HG03139 (cell line): ENCODE results near the gene DYRK2.
A peak's percentile ranks its signal among the peaks of the same experiment; 100 is the strongest.
"Not testable (repeated sequence)": the region's sequence is repeated elsewhere in the genome, so short reads cannot be mapped to it uniquely, and the experiment has no call there.

Experiments used
- ATAC-seq: cut with Tn5 transposase; IDR thresholded peaks from one replicate; pipeline ENCODE4 v1.9.1; 2021; ENCODE audit not compliant: unreplicated experiment

Gene DYRK2

GRCh38 chr12:67669217-67669933, 20.8 kb downstream of the DYRK2 start:
- no peak for ATAC-seq

GRCh38 chr12:67669934-67670631, 21.5 kb downstream of the DYRK2 start:
- ATAC-seq: no peak

- ATAC-seq: no peak
Observed at GRCh38 chr12:67671419-67671818, 22.9 kb downstream of the DYRK2 start.

DNA sequence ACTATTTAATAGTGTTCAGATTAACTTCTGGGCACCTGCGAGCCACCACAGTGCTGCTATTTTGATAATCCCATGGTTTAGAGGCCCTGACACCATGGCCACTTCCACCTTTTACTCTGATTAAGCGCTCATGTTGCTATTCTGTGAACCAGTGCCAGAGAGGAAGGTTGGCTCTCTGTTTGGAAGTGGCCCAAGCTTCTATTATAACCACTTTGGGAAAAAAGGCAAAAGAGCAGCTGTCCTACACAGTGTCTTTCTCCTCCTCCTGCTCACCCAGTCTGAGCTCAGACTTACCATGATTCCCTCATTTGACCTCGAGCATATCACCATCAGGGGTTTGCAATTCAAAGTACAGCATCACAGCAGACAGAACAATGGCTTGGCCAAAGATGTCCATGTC, 23.3 kb downstream of the DYRK2 start:
- no peak for ATAC-seq

DNA sequence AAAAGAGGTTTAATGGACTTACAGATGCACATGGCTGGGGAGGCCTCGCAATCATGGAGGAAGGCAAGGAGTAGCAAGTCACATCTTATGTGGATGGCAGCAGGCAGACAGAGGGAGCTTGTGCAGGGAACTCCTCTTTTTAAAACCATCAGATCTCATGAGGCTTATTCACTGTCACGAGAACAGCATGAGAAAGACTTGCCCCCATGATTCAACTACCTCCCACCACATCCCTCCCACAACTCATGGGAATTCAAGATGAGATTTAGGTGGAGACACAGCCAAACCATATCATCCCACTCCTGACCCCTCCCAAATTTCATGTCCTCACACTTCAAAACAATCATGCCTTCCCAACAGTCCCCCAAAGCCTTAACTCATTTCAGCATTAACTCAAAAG, 24.0 kb downstream of the DYRK2 start:
- ATAC-seq: not testable (repeated sequence)

DNA sequence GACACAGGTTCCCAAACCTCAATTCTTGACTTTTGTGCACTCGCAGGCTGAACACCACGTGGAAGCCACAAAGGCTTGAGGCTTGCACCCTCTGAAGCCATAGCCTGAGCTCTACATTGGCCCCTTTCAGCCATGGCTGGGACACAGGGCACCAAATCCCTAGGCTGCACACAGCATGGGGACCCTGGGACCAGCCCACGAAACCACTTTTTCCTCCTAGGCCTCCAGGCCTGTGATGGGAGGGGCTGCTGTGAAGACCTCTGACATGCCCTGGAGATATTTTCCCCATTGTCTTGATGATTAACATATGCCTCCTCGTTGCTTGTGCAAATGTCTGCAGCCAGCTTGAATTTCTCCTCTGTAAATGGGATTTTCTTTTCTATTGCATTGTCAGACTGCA, 25.0 kb downstream of the DYRK2 start:
- not testable (repeated sequence) for ATAC-seq

DNA sequence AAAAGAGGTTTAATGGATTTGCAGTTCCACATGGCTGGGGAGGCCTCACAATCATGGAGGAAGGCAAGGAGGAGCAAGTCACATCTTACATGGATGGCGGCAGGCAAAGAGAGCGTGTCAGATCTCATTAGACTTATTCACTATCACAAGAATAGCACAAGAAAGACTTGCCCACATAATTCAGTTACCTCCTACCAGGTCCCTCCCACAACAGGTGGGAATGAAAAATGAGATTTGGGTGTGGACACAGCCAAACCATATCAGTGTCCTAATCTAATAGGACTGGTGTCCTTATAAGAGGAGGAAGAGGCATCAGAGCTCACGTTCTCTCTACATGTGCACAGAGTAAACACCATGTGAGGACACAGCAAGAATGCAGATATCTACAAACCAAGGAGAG, 25.9 kb downstream of the DYRK2 start:
- ATAC-seq: no peak

GRCh38 chr12:67676624-67677023, 28.1 kb downstream of the DYRK2 start:
- no peak for ATAC-seq

DNA sequence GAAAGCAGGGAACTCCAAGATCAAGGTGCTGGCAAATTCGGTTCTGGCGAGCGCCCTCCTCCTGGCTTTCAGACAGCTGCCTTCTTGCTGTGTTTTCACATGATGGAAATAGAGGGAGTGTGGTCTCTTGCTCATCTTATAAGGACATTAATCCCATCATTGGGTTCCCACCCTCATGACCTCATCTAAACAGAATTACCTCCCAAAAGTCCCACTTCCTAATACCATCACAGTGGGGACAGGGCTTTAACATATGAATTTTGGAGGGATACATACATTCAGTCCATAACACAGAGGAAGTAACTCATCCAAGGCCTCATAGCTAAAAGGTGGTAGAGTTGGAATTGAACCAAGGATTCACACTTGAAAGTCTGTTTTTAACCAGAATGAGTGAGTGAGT, 28.6 kb downstream of the DYRK2 start:
- ATAC-seq: no peak

GRCh38 chr12:67681105-67681778, 32.7 kb downstream of the DYRK2 start:
- no peak for ATAC-seq

DNA sequence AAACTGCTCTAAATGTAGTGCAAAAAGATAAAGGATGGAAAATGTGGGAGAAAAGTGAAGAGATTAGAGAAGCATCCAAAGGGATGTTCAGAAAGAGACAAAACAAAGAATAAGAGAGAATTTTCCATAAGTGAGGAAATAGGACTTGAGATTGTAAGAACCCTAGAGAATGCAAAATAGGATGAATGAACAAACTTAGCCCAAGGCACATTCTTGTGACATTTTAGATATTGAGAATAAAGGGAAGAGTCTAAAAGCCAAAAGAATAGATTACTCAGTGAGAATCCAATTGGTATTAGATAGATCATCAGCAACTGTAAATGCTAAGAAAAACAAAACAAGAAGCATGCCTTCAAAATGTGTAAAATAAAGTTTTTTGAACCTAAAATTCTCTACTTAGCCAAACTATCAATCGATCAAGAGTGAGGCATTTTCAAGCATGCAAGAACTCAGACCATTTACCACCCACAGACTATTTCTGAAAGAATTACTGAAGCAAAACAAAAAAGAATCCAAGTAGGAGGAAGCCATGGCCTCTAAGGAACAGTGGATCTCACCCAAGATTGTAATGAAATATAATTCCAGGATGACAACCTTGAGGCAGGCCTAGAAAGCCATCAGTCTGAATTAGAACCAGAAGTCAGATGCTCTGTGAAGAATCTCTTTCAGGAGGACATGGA, 33.5 kb downstream of the DYRK2 start:
- no peak for ATAC-seq

DNA sequence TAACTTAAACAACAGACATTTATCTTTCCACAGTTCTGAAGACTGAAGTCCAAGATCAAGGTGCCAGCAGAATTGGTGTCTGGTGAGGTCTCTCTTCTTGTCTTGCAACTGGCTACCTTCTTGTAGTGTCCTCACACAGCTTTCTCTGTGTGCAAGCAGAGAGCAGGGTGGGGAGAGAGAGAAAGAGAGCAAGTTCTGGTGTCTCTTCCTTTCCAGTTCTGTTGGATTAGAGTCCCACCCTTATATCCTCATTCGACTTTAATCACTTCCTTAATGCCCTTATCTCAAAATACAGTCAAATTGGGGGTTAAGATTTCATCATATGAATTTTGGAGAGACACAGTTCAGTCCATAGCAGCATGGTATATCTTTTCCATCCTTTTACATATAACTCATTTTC, 40.8 kb downstream of the DYRK2 start:
- no peak for ATAC-seq

GRCh38 chr12:67690656-67691055, 42.1 kb downstream of the DYRK2 start:
- no peak for ATAC-seq

DNA sequence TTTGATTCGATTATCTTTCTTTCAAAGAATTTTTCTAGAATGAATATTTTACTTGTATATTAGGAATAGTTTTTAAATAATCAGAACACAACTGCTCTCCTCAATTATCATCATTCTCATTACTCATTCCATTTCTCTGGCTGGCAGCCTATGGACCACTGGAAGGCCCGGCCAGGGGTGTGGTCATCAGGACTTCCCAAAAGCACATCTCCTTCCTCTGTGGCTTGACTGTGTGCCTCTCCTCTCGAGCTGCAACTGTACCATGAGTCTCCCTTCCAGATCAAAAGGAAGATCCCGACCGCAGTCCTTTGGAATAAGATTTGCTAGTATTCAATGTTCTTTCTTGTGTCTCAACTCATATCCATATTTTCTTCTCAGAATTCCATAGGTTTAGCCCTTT, 42.7 kb downstream of the DYRK2 start:
- ATAC-seq: no peak

GRCh38 chr12:67692135-67692534, 43.6 kb downstream of the DYRK2 start:
- no peak for ATAC-seq

DNA sequence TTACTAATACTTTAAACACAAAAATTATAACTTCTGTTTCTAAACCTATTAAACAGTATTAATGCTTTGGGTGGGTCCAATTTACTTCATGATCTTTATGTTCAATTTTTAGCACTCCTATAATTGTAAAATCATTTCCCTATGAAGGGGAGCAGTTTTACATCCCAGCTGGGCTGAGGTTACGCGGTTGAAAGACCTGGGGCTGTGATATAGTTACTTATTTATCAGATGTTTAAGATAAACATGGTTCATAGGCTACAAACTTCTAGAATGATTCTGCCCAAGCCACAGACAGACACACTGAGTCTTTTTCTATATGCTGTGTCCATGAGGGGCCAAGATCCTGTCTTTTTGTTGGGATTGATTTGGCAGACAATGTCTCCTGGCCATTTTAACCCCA, 44.4 kb downstream of the DYRK2 start:
- peak; percentile 82 for ATAC-seq

DNA sequence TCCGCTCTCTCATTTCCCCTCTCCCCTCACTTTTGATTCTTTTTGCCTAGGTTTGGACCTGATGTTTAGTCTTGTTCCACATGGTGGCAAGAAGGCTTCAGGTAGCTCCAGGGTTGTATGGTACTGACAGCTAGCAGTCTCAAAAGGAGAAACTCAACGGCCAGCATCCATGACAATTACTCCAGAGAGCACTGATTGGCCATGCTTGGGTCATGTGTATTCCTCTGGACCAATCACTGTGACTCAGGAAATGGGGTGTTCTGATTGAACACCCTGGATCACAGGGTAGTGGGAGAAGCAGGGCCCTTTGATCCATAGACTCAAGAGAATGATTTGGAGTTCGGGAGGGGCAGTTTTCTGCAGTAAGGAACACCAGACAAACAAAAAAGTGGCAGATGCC, 45.3 kb downstream of the DYRK2 start:
- ATAC-seq: no peak

- no peak for ATAC-seq
Observed at GRCh38 chr12:67694306-67694900, 45.9 kb downstream of the DYRK2 start.

DNA sequence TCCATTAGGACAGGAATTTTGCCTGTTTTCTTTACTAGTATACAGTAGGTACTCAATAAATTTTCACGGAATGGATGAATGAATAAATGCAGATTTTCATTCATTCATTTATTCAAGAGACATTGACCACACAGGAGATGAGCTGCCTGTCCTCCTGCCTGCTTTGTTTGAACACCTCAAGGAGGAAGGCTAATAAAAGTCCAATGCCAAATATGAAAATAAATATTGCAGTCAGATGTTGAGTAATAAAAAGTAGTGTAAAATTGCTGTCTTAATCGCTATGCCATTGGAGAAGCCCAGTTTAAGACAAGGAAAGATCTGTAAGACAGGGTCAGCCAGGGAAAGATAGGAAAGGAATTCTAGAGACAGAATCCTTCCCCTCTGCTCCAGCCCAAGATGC, 47.4 kb downstream of the DYRK2 start:
- ATAC-seq: no peak

- no peak for ATAC-seq
Observed at GRCh38 chr12:67697443-67697842, 48.9 kb downstream of the DYRK2 start.

- no peak for ATAC-seq
Observed at GRCh38 chr12:67697967-67698366, 49.4 kb downstream of the DYRK2 start.
